ENCODE measurements around the gene ATP2C2.

Gene ATP2C2

GRCh38 chr16:84498859-84499620 is 130.7 kb downstream of the ATP2C2 start (continued):
- TF ChIP-seq KLF10 (tag by site-specific recombination; IDR thresholded peaks at IDR 0.05) (no peak), ZNF664 (tag by site-specific recombination; IDR thresholded peaks at IDR 0.05) (no peak), ZNF830 (tag by site-specific recombination; IDR thresholded peaks at IDR 0.05; ENCODE audit: low read depth) (no peak), ZNF624 (tag by site-specific recombination; IDR thresholded peaks at IDR 0.05) (no peak), SCRT2 (tag by site-specific recombination; IDR thresholded peaks at IDR 0.05) (no peak), SETDB1 (IDR thresholded peaks at IDR 0.05; ENCODE audit: insufficient read length, low read length) (no peak)

GRCh38 chr16:84499638-84500037 is 131.3 kb downstream of the ATP2C2 start:
- no peak overlapping the region for H3K4me3 ChIP-seq (ENCODE audit: low read depth, low read length)
- TF ChIP-seq ZNF521 (tag by site-specific recombination; IDR thresholded peaks at IDR 0.05) (no peak), ZNF311 (tag by site-specific recombination; IDR thresholded peaks at IDR 0.05; ENCODE audit: borderline replicate concordance) (no peak), KLF1 (tag by site-specific recombination; IDR thresholded peaks at IDR 0.05) (no peak), ZNF214 (tag by site-specific recombination; IDR thresholded peaks at IDR 0.05; ENCODE audit: borderline replicate concordance) (no peak), ZNF10 (tag by site-specific recombination; IDR thresholded peaks at IDR 0.05) (no peak), GFI1B (tag by site-specific recombination; IDR thresholded peaks at IDR 0.05) (no peak), ZNF654 (tag by site-specific recombination; IDR thresholded peaks at IDR 0.05; ENCODE audit: low read depth) (no peak), ZNF677 (tag by site-specific recombination; IDR thresholded peaks at IDR 0.05) (no peak), YY2 (tag by site-specific recombination; IDR thresholded peaks at IDR 0.05) (no peak), ZNF843 (tag by site-specific recombination; IDR thresholded peaks at IDR 0.05) (no peak), ZNF324 (tag by site-specific recombination; IDR thresholded peaks at IDR 0.05) (no peak), HOXD13 (CRISPR knock-in tag; IDR thresholded peaks at IDR 0.05; ENCODE audit: borderline replicate concordance) (no peak), ZSCAN30 (tag by site-specific recombination; IDR thresholded peaks at IDR 0.05) (no peak), MEIS1 (CRISPR knock-in tag; IDR thresholded peaks at IDR 0.05; ENCODE audit: borderline replicate concordance) (no peak), ZNF426 (tag by site-specific recombination; IDR thresholded peaks at IDR 0.05) (no peak), ZNF624 (tag by site-specific recombination; IDR thresholded peaks at IDR 0.05) (no peak), ZNF777 (tag by site-specific recombination; IDR thresholded peaks at IDR 0.05; ENCODE audit: borderline replicate concordance) (no peak)
- TF ChIP-seq, protein P1, sequence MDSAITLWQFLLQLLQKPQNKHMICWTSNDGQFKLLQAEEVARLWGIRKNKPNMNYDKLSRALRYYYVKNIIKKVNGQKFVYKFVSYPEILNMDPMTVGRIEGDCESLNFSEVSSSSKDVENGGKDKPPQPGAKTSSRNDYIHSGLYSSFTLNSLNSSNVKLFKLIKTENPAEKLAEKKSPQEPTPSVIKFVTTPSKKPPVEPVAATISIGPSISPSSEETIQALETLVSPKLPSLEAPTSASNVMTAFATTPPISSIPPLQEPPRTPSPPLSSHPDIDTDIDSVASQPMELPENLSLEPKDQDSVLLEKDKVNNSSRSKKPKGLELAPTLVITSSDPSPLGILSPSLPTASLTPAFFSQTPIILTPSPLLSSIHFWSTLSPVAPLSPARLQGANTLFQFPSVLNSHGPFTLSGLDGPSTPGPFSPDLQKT (IDR thresholded peaks at IDR 0.05; ENCODE audit: borderline replicate concordance, low read depth, low read length): no peak
- TF ChIP-seq, protein P2, sequence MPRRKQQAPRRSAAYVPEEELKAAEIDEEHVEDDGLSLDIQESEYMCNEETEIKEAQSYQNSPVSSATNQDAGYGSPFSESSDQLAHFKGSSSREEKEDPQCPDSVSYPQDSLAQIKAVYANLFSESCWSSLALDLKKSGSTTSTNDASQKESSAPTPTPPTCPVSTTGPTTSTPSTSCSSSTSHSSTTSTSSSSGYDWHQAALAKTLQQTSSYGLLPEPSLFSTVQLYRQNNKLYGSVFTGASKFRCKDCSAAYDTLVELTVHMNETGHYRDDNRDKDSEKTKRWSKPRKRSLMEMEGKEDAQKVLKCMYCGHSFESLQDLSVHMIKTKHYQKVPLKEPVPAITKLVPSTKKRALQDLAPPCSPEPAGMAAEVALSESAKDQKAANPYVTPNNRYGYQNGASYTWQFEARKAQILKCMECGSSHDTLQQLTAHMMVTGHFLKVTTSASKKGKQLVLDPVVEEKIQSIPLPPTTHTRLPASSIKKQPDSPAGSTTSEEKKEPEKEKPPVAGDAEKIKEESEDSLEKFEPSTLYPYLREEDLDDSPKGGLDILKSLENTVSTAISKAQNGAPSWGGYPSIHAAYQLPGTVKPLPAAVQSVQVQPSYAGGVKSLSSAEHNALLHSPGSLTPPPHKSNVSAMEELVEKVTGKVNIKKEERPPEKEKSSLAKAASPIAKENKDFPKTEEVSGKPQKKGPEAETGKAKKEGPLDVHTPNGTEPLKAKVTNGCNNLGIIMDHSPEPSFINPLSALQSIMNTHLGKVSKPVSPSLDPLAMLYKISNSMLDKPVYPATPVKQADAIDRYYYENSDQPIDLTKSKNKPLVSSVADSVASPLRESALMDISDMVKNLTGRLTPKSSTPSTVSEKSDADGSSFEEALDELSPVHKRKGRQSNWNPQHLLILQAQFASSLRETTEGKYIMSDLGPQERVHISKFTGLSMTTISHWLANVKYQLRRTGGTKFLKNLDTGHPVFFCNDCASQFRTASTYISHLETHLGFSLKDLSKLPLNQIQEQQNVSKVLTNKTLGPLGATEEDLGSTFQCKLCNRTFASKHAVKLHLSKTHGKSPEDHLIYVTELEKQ (tag by site-specific recombination; IDR thresholded peaks at IDR 0.05; ENCODE audit: borderline replicate concordance): no peak
- TF ChIP-seq, protein P3, sequence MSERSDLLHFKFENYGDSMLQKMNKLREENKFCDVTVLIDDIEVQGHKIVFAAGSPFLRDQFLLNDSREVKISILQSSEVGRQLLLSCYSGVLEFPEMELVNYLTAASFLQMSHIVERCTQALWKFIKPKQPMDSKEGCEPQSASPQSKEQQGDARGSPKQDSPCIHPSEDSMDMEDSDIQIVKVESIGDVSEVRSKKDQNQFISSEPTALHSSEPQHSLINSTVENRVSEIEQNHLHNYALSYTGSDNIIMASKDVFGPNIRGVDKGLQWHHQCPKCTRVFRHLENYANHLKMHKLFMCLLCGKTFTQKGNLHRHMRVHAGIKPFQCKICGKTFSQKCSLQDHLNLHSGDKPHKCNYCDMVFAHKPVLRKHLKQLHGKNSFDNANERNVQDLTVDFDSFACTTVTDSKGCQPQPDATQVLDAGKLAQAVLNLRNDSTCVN (tag by site-specific recombination; optimal IDR thresholded peaks at IDR 0.05): no peak
- CTCF ChIA-PET: no interaction called here

More at GRCh38 chr16:84499638-84500037, 131.3 kb downstream of the ATP2C2 start:
- no peaks in the 10 kb centered on the region for H3K9me3 ChIP-seq (ENCODE audit: control insufficient read depth, insufficient read depth, low read depth, low read length)
- no peak overlapping the region for H3K27ac ChIP-seq (ENCODE audit: extremely low read depth, low read depth, low read length)
- peaks cover 0 to 44% of the 10 kb centered on the region in 2 experiments; a peak in 2 of 3 replicates for H3K36me3 ChIP-seq (ENCODE audit: control insufficient read depth in 2 of 2, insufficient read depth in 1 of 2, low read length in 2 of 2)
- peaks cover 6% of the 10 kb centered on the region for H3K4me1 ChIP-seq (ENCODE audit: control insufficient read depth, insufficient read depth, low read length)
- POLR2A ChIA-PET: no interaction called here

Measured in HEK293 (cell line).